GM12878 (cell line): ENCODE data around the gene GAS2. TPM values are rescaled to one million over a fixed set of nuclear protein-coding genes. Genes with fewer than 3 reads are reported as not detected.
A peak's percentile ranks its signal among the peaks of the same experiment; 100 is the strongest.

Experiments used
- ATAC-seq: fragments of 200-7000 bp; cut with Tn5 transposase; 3 replicates; pipeline ENCODE4 v1.9.1; 2020; ENCODE audit warnings: mild to moderate bottlenecking, moderate library complexity
- BruUV-seq: library from RNA; stranded (reverse); fragments of 400-500 nt; replicated peaks from 2 replicates; lab custom pipeline; 2021; lab: Mats Ljungman, UMichigan
- CTCF ChIA-PET: fragments of 300-600 bp; sonication (Branson Sonifier 250); formaldehyde crosslinking; extraction: SDS; loops from one replicate; lab custom pipeline; 2021; ENCODE audit warnings: inconsistent platforms; lab: Yijun Ruan, JAX
- POLR2A ChIA-PET: fragments of 350-600 bp; formaldehyde crosslinking; extraction: SDS; loops from one replicate; lab custom pipeline; 2021; ENCODE audit warnings: inconsistent platforms; lab: Charles Lee
- RAD21 ChIA-PET: fragments of 300-600 bp; sonication (Branson Sonifier 250); formaldehyde crosslinking; loops from one replicate; lab custom pipeline; 2023; ENCODE audit warnings: antibody characterized with exemption; ENCODE audit not compliant: unreplicated experiment; lab: Charles Lee
- SMC1A ChIA-PET: fragments of 300-600 bp; sonication (Branson Sonifier 250); formaldehyde crosslinking; loops from one replicate; lab custom pipeline; 2023; ENCODE audit not compliant: unreplicated experiment, uncharacterized antibody; lab: Charles Lee
- DNase-seq: peaks from one replicate; pipeline ENCODE4 v3.0.0-alpha.2; 2011; ENCODE audit warnings: low read depth, low spot score
- FAIRE-seq: peaks from 3 replicates; lab custom pipeline; 2011; peaks lifted over from hg19 to GRCh38; lab: Jason Lieb, UNC
- H2AFZ ChIP-seq: 2 replicates; pipeline ENCODE4 v1.6.0; 2011; ENCODE audit warnings: low read depth, low read length, control low read depth; ENCODE audit not compliant: control insufficient read depth
- H3K27ac ChIP-seq: 2 replicates; pipeline ENCODE4 v1.5.1; 2011; ENCODE audit warnings: control low read depth; ENCODE audit not compliant: control insufficient read depth, insufficient read depth
- H3K27me3 ChIP-seq, 2 experiments: replicated peaks in 1 of 2; 2 replicates each; pipeline versions ENCODE4 v1.6.0 to v1.6.1; 2011; ENCODE audit warnings: low read length in 1 of 2; ENCODE audit not compliant: control insufficient read depth in 2 of 2, insufficient read depth in 2 of 2
- H3K36me3 ChIP-seq, 2 experiments: 2 replicates each; pipeline ENCODE4 v1.5.1; 2011; ENCODE audit warnings: low read length in 1 of 2; ENCODE audit not compliant: control insufficient read depth in 2 of 2, insufficient read depth in 2 of 2
- H3K4me1 ChIP-seq: 2 replicates; pipeline ENCODE4 v1.6.1; 2011; ENCODE audit warnings: mild to moderate bottlenecking, low read length, moderate library complexity, mixed read lengths; ENCODE audit not compliant: control insufficient read depth, insufficient read depth
- H3K4me2 ChIP-seq: 2 replicates; pipeline ENCODE4 v1.6.0; 2011; ENCODE audit warnings: control low read depth; ENCODE audit not compliant: control insufficient read depth, insufficient read depth
- H3K4me3 ChIP-seq: fragments of 200-600 bp; sonication (generic); 2 replicates; pipeline ENCODE4 v1.5.1; 2016
- H3K79me2 ChIP-seq: 2 replicates; pipeline ENCODE4 v1.6.0; 2011; ENCODE audit warnings: low read length; ENCODE audit not compliant: control insufficient read depth, insufficient read depth
- H3K9ac ChIP-seq: 2 replicates; pipeline ENCODE4 v1.8.0; 2011; ENCODE audit warnings: low read length, control low read depth, mixed read lengths; ENCODE audit not compliant: control insufficient read depth, insufficient read depth
- H3K9me3 ChIP-seq: replicated peaks from 3 replicates; pipeline ENCODE4 v1.5.1; 2011; ENCODE audit warnings: mild to moderate bottlenecking, low read length; ENCODE audit not compliant: control insufficient read depth, insufficient read depth
- H4K20me1 ChIP-seq: 2 replicates; pipeline ENCODE4 v1.6.0; 2011; ENCODE audit not compliant: control insufficient read depth, insufficient read depth
- ATF7 ChIP-seq: fragments of 450-650 bp; IDR thresholded peaks from 2 replicates; pipeline ENCODE4 v1.6.1; 2016; ENCODE audit warnings: low read depth, mild to moderate bottlenecking
- CHD1 ChIP-seq: IDR thresholded peaks from 2 replicates; pipeline ENCODE4 v1.6.1; 2012; ENCODE audit warnings: low read depth, low read length, improper control_type of control experiment
- E2F4 ChIP-seq: IDR thresholded peaks from 2 replicates; pipeline ENCODE4 v1.6.1; 2012; ENCODE audit warnings: low read depth, low read length, improper control_type of control experiment
- ESRRA ChIP-seq: IDR thresholded peaks from 2 replicates; pipeline ENCODE4 v1.6.1; 2012; ENCODE audit warnings: mild to moderate bottlenecking, low read length, improper control_type of control experiment
- GATAD2B ChIP-seq: fragments of 450-650 bp; conservative IDR thresholded peaks from 2 replicates; pipeline ENCODE4 v1.6.1; 2017; ENCODE audit warnings: low read depth, mild to moderate bottlenecking, moderate library complexity
- IKZF1 ChIP-seq: fragments of 450-650 bp; conservative IDR thresholded peaks from 2 replicates; pipeline ENCODE4 v1.6.1; 2017; ENCODE audit warnings: antibody characterized with exemption, mild to moderate bottlenecking
- MEF2A ChIP-seq: IDR thresholded peaks from 2 replicates; pipeline ENCODE4 v1.6.1; 2011; ENCODE audit warnings: low read depth, mild to moderate bottlenecking, low read length, moderate library complexity; ENCODE audit not compliant: insufficient read depth
- MTA2 ChIP-seq: fragments of 450-650 bp; IDR thresholded peaks from 2 replicates; pipeline ENCODE4 v1.6.1; 2016; ENCODE audit warnings: low read depth, mild to moderate bottlenecking, moderate library complexity
- NFIC ChIP-seq: IDR thresholded peaks from 2 replicates; pipeline ENCODE4 v1.6.1; 2012; ENCODE audit warnings: low read depth, mild to moderate bottlenecking, inconsistent platforms, low read length, moderate library complexity
- NR2F1 ChIP-seq: fragments of 450-650 bp; conservative IDR thresholded peaks from 2 replicates; pipeline ENCODE4 v1.6.1; 2017; ENCODE audit warnings: mild to moderate bottlenecking
- PML ChIP-seq: IDR thresholded peaks from 2 replicates; pipeline ENCODE4 v1.6.1; 2012; ENCODE audit warnings: low read length, inconsistent platforms
- RB1 ChIP-seq: fragments of 450-650 bp; formaldehyde crosslinking; IDR thresholded peaks from 2 replicates; pipeline ENCODE4 v1.6.1; 2017; ENCODE audit warnings: mild to moderate bottlenecking, borderline replicate concordance
- RELB ChIP-seq: fragments of 450-650 bp; IDR thresholded peaks from 2 replicates; pipeline ENCODE4 v1.6.1; 2017; ENCODE audit warnings: low read depth, mild to moderate bottlenecking, moderate library complexity
- RUNX3 ChIP-seq: IDR thresholded peaks from 2 replicates; pipeline ENCODE4 v1.6.1; 2012; ENCODE audit warnings: low read length, inconsistent platforms
- TCF7 ChIP-seq: IDR thresholded peaks from 2 replicates; pipeline ENCODE4 v1.6.1; 2014; ENCODE audit warnings: antibody characterized with exemption, borderline replicate concordance
- ZNF687 ChIP-seq: fragments of 450-650 bp; IDR thresholded peaks from 2 replicates; pipeline ENCODE4 v1.6.1; 2017; ENCODE audit warnings: mild to moderate bottlenecking, moderate library complexity
- WGBS: methylation state at CpG from one replicate; pipeline ENCODE4 v1.1.6; 2016; ENCODE audit warnings: low lambda C conversion rate; ENCODE audit not compliant: insufficient replicate concordance, insufficient coverage; ENCODE audit errors: missing lambda C conversion rate; 5-methylcytosine and 5-hydroxymethylcytosine counted together
- in situ Hi-C: fragments of 300-500 bp; cut with MboI; formaldehyde crosslinking; loops from 9 replicates; pipeline ENCODE4 v1.14.3; 2018; ENCODE audit warnings: mixed read lengths
- intact Hi-C: fragments of 100-400 bp; cut with micrococcal nuclease; formaldehyde crosslinking; loops from one replicate; pipeline ENCODE4 v1.14.2; 2022; ENCODE audit not compliant: unreplicated experiment
- polyA plus RNA-seq, 11 experiments: library from polyadenylated mRNA; depleted of rRNA in 4 of 11; unstranded in 6 of 11; stranded (reverse) in 5 of 11; fragments of >200 nt; fragmentation: Nextera tagmentation in 4 of 11; fragmentation: Illumina TruSeq in 1 of 11; extraction: Ambion mirVana in 4 of 11; extraction: Trizol in 1 of 11; gene quantifications; 1 replicate in 1 of 11; 2 replicates in 10 of 11; pipeline versions ENCODE4 v1.2.1 to v1.2.3, GENCODE V29; 2011 to 2016; ENCODE audit warnings: inconsistent platforms in 2 of 11, missing spikeins in 2 of 11, low read depth in 1 of 11
- total RNA-seq, 4 experiments: library from RNA; depleted of rRNA in 3 of 4; stranded (reverse); fragments of >200 nt in 3 of 4; fragmentation: Illumina TruSeq in 1 of 4; extraction: Trizol in 1 of 4; gene quantifications; 2 replicates each; pipeline versions ENCODE4 v1.2.1 to v1.2.3, GENCODE V29; 2013 to 2021

Gene GAS2
- total and polyA plus RNA-seq, 10 of the 15 experiments (the other 5 are each of a cell fraction or from before 2014, with no cell fraction given), result 16.4 to 81.4 (median 26.2) TPM

- Histone ChIP-seq H3K9me3 (no peaks in the 10 kb centered on the region), H3K9ac (no peak overlapping the region), H4K20me1 (no peaks in the 10 kb centered on the region), H2AFZ (no peak overlapping the region), H3K79me2 (no peaks in the 10 kb centered on the region; the same call in none of the 2 replicates), H3K27me3 (no peaks in the 10 kb centered on the region), H3K36me3 (no peaks in the 10 kb centered on the region), H3K4me3 (no peak overlapping the region), H3K4me1 (no peaks in the 10 kb centered on the region), H3K4me2 (no peak overlapping the region; the same call in 1 of the 2 replicates), H3K27ac (no peak overlapping the region)
- DNase-seq (no peak), FAIRE-seq (no peak), ATAC-seq (peak; percentile 61)
- intact Hi-C loops (loop anchor here (2.0 kb wide), 1 partner anchor 154 kb away; the partner anchor contains the start of gene SVIP), in situ Hi-C loops (loop anchor here (10.0 kb wide), 1 partner anchor 110 kb away; no protein-coding TSS in a partner anchor)
- POLR2A ChIA-PET, result interaction anchor here (0.6 to 4.2 kb wide), 11 partner anchors 9 to 154 kb away, joined by 3 to 19 read pairs (median 5); partner anchors contain the start of genes GAS2 and SVIP
- SMC1A ChIA-PET, result interaction anchor here (0.9 to 10.2 kb wide), 16 partner anchors 10 to 113 kb away, joined by 3 to 117 read pairs (median 10); partner anchors contain the start of gene GAS2
- 68% methylated on average over 4 of the region's 4 CpGs for WGBS
- RAD21 ChIA-PET, result interaction anchor here (0.6 to 10.3 kb wide), 15 partner anchors 9 to 154 kb away, joined by 3 to 111 read pairs (median 11); partner anchors contain the start of gene GAS2
- CTCF ChIA-PET, result interaction anchor here (1.0 to 8.9 kb wide), 11 partner anchors 8 to 112 kb away, joined by 3 to 74 read pairs (median 5); partner anchors contain the start of gene GAS2
- TSS peak; percentile 54 for BruUV-seq
- peak; percentile 65; the same call in 1 of the 2 replicates for TF ChIP-seq MEF2A
- no peak for TF ChIP-seq RB1
- 0 out of 2 replicates have a peak, but pooled peaks have one; percentile 32 for TF ChIP-seq RELB
- TF ChIP-seq E2F4, result no peak
- TF ChIP-seq MTA2, result peak; percentile 84
- TF ChIP-seq CHD1, result no peak
- no peak; the same call in 1 of the 2 replicates for TF ChIP-seq ZNF687
- TF ChIP-seq TCF7, result peak; percentile 47; the same call in 1 of the 2 replicates
- peak; percentile 77; the same call in 1 of the 2 replicates for TF ChIP-seq NFIC
- TF ChIP-seq PML, result peak; percentile 44; the same call in 1 of the 2 replicates
- TF ChIP-seq NR2F1, result peak; percentile 65
- peak; percentile 86 for TF ChIP-seq ATF7
- TF ChIP-seq IKZF1, result peak; percentile 67
- peak; percentile 31; the same call in 1 of the 2 replicates for TF ChIP-seq GATAD2B
- TF ChIP-seq RUNX3, result peak; percentile 72
- TF ChIP-seq ESRRA, result no peak
Measured at GRCh38 chr11:22674470-22675439, 8.3 kb downstream of the GAS2 start.
